GM12875 (cell line): ENCODE measurements around the gene CSNK1G1.
"Not testable (repeated sequence)": the region's sequence is repeated elsewhere in the genome, so short reads cannot be mapped to it uniquely, and the experiment has no call there.

Experiments used
- H3K4me3 ChIP-seq: one replicate; pipeline ENCODE4 v1.5.1; 2011; ENCODE audit warnings: low read depth, low read length, control low read depth
- CTCF ChIP-seq: IDR thresholded peaks from 2 replicates; pipeline ENCODE4 v1.5.1; 2011; ENCODE audit warnings: low read depth, mild to moderate bottlenecking, control low read depth, inconsistent platforms, low read length, moderate library complexity, borderline replicate concordance; ENCODE audit not compliant: insufficient read depth

The CSNK1G1 gene

GRCh38 chr15:64348455-64348854, 7.5 kb downstream of the CSNK1G1 start:
- no peak for TF ChIP-seq CTCF
- H3K4me3 ChIP-seq: no peak overlapping the region

- H3K4me3 ChIP-seq: not testable (repeated sequence)
Observed at GRCh38 chr15:64346242-64346641, 9.7 kb downstream of the CSNK1G1 start.

- H3K4me3 ChIP-seq: no peak overlapping the region
- TF ChIP-seq CTCF: no peak
Observed at GRCh38 chr15:64344651-64345294, 11.2 kb downstream of the CSNK1G1 start.

GRCh38 chr15:64343841-64344240, 12.1 kb downstream of the CSNK1G1 start:
- H3K4me3 ChIP-seq: no peak overlapping the region
- TF ChIP-seq CTCF: no peak

GRCh38 chr15:64343222-64343621, 12.8 kb downstream of the CSNK1G1 start:
- TF ChIP-seq CTCF: no peak

GRCh38 chr15:64341961-64342360, 14.0 kb downstream of the CSNK1G1 start:
- no peak overlapping the region for H3K4me3 ChIP-seq
- TF ChIP-seq CTCF: no peak

More at GRCh38 chr15:64343222-64343621, 12.8 kb downstream of the CSNK1G1 start:
- H3K4me3 ChIP-seq: no peak overlapping the region

- no peak for TF ChIP-seq CTCF
Observed at GRCh38 chr15:64340355-64340754, 15.6 kb downstream of the CSNK1G1 start.

More at GRCh38 chr15:64340355-64340754, 15.6 kb downstream of the CSNK1G1 start:
- H3K4me3 ChIP-seq: no peak overlapping the region
